OCI-LY3 (cell line): ENCODE data around the gene THAP2.

Source experiments
- EZH2phosphoT487 ChIP-seq: fragments of 200-600 bp; shearing (Covaris generic); IDR thresholded peaks from 2 replicates; pipeline ENCODE4 v1.6.1; 2018; ENCODE audit warnings: antibody characterized with exemption, mixed run types, low read depth
- TF ChIP-seq, protein P1 (sequence below): fragments of 200-600, 300-600 bp; sonication (generic); IDR thresholded peaks from 2 replicates; pipeline ENCODE4 v1.5.1; 2014; ENCODE audit warnings: antibody characterized with exemption, low read length, low read depth

DNA sequence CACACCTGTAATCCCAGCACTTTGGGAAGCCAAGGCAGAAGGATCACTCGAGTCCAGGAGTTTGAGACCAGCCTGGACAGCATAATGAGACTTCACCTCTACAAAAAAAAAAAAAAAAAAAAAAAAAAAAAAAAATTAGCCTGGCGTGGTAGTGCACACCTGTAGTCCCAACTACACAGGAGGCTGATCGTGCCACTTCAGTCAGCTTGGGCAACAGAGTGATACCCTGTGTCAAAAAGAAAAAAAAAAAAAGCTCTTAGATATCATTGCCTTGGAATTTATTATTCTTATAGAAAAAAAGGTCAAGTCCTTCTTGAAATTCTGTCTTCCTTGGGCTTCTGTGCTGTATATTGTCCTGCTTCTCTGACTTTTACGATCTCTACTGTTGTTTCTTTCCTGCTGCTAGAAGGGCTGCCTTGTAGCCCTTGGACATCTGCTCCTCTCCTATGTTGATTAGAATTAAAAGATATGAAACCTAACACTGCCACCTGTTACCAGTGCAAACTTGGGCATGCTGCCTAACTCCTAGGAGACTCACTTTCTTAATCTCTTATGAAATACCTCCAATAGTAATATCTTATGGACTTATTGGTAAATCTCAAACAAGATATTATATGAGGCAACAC is 27.5 kb downstream of the THAP2 start:
- TF ChIP-seq, protein P1, sequence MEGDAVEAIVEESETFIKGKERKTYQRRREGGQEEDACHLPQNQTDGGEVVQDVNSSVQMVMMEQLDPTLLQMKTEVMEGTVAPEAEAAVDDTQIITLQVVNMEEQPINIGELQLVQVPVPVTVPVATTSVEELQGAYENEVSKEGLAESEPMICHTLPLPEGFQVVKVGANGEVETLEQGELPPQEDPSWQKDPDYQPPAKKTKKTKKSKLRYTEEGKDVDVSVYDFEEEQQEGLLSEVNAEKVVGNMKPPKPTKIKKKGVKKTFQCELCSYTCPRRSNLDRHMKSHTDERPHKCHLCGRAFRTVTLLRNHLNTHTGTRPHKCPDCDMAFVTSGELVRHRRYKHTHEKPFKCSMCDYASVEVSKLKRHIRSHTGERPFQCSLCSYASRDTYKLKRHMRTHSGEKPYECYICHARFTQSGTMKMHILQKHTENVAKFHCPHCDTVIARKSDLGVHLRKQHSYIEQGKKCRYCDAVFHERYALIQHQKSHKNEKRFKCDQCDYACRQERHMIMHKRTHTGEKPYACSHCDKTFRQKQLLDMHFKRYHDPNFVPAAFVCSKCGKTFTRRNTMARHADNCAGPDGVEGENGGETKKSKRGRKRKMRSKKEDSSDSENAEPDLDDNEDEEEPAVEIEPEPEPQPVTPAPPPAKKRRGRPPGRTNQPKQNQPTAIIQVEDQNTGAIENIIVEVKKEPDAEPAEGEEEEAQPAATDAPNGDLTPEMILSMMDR, result no peak
- TF ChIP-seq EZH2phosphoT487, result no peak
